Suprapubic skin (tissue), 4 donors: ENCODE data around the gene HSD3B1.

ENCODE experiments used
- CTCF ChIP-seq, 2 donors: fragments of 200-600 bp in 1 of 2; fragments of 450-650 bp in 1 of 2; sonication (generic) in 1 of 2; IDR thresholded peaks; one replicate each; pipeline ENCODE4 v1.5.1; 2016 to 2019; ENCODE audit warnings: antibody characterized with exemption in 2 of 2, mild to moderate bottlenecking in 1 of 2, moderate library complexity in 1 of 2
- EP300 ChIP-seq: sonication (generic); formaldehyde crosslinking; IDR thresholded peaks from one replicate; pipeline ENCODE4 v1.6.1; 2017; ENCODE audit warnings: antibody characterized with exemption
- POLR2A ChIP-seq, 2 donors: fragments of 450-650 bp; IDR thresholded peaks; one replicate each; pipeline ENCODE4 v1.6.1; 2017; ENCODE audit warnings: antibody characterized with exemption in 2 of 2, mild to moderate bottlenecking in 2 of 2, moderate library complexity in 2 of 2
- POLR2AphosphoS5 ChIP-seq, 3 donors: sonication (generic); formaldehyde crosslinking; IDR thresholded peaks; one replicate each; pipeline ENCODE4 v1.6.1; 2017; ENCODE audit warnings: antibody characterized with exemption in 3 of 3

GRCh38 chr1:119506941-119507340, at the start of gene HSD3B1:
- TF ChIP-seq CTCF (IDR thresholded peaks at IDR 0.05) (no peak), POLR2AphosphoS5 (IDR thresholded peaks at IDR 0.05) (no peak), EP300 (no peak), POLR2A (IDR thresholded peaks at IDR 0.05) (no peak)
